Stimulated activated CD4-positive, alpha-beta T cell treated with anti-CD3 and anti-CD28 coated beads, TNF-alpha, amount 100 ng/mL, for 48 hours (primary cell): ENCODE measurements around the gene MTX3.
A peak's percentile ranks its signal among the peaks of the same experiment; 100 is the strongest.

Experiments used
- DNase-seq, 3 donors: peaks; one replicate each; pipeline ENCODE4 v3.0.0-alpha.2; 2020; ENCODE audit warnings: low read depth in 3 of 3

MTX3 gene

DNA sequence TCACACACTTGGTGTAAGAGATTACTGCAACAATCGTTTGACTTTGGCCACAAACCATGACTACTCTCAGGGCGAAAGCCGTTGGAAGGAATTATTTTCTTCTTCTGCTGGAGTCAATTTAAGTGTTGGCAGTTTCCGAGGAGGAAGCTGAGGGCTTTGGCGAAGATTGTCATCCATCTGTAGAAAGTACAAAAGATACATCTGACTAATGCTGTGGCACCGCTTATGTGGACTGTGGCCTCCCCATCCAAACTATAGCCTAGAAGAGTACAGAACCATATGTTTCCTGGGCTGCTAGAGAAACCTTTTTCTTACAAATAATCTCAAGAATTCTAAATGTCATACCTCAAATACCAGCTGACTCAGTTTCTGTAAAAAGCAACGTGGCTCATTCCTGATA lies 7.4 kb downstream of the MTX3 start:
- no peak for DNase-seq

DNA sequence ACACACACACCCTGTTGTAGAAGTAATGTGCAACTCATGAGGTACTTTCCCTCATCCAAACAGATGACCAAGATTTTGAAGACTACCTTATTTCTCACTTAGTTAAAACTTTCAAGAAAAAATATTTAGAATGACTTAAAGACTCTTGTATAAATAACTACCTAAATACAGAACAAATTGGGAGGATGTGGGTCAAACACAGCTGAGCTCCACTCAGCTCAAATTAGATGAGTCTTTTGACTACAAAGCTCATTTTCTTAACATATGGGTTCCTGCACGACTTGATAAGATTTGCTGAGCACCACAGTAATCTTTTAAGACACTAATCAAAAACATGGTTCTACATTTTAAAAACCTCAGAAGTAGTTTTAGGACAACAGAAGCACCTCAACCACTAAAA lies 8.9 kb downstream of the MTX3 start:
- DNase-seq: no peak

DNA sequence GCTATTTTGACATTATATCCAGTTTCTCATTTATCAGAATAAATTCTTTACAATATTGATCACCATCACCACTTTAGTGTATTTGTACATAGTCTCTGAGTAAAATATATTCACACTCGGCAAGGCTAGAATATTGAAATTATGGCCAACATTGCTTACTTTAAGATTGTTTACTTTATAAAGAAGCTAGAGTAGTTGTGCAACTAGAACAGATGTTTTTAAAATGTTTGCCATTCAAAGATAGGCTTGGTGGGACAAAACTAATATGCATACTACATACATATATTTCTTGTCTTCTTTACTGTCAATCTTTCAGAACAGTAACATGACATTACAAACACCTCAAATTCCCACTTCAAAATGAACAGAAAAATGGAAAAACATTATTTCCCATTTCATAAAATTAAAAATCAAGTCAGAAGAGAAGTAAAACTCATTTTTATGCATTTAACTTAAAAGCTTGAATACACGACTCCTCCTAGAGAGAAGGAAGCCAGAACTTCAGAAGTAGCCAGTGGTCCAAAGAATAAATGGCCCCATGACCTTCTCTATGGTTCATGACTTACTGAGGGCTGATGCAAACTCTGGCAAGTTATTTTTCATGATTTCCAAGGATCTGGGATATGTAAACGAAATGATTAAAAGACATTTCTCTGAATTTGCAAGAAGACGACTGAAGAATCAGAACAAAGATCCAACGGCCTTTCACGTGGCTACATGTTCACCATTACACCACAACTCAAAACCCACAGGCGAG lies 14.1 kb downstream of the MTX3 start:
- DNase-seq: no peak

DNA sequence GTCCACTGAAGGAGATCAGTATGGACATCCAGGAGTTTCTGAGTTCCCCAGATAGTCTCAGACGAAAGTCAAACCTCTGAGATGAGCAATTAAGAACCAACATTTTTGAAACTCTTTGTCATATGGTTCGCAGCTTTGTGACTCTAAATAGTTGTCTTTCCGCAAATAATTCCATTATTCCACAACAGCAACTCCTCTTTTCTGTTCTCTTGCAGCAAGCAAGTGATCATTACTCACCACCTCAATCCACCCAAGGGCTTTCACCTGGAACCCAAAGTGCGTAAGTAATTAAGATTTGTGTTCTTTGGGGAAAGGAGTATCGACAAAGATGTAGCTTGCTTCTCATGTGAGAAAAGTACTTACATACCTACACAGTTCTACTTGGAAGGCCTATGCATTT lies 15.6 kb downstream of the MTX3 start:
- no peak for DNase-seq

DNA sequence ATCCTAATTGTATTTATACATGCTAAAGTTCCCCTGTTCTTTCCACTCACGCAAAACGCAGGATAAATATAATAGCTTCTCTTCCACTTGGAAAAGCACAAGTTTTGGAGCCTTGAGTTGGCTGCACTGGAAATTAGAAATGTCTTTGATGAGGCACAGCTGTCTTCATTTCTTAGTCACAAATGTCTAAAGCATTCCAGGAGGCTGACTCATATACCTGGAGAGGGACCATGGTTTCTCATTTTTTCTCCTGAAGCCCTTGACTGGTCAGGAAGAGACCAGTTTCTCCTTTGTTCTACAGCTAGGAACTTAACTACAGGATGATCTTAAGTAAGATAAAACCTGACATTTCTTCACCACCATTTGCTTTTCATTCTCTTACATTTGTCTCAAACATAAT lies 16.2 kb downstream of the MTX3 start:
- no peak for DNase-seq

DNA sequence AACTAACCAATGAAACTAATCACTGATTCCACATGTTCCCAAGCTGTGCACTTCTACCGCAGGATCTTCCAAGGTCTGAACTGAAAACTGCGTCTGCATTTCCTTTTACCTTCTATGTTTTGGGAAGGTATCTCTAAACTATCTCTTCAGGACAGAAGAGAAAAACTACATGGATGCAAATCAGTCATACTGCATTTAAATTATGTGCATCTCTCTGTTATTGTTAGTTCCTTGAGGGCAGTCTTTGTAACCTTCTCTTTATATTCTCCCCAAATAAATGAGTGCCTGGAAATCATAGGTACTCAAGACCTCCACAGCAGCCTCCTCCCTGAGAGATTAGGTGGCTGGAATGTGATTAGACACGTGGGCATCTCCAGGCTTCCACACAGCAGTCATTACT lies 17.1 kb downstream of the MTX3 start:
- no peak for DNase-seq

DNA sequence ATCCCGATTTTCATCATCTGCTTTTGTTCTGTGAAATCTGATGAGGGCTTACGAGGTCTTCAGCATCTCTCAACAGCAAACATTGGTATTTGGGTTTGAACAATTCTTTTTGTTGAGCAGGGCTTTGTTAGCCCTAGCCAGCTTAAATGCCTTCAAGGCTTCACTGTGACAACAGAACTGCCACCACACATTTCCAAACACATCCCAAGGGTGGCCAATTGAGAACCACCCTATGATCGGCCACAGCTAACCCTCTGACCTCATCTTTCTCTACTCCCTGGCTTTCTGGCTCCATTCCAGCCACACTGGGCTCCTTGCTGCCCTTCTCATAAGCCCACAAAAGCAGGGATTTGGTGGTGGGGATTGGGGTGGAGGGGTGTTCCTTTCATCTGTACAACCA lies 17.6 kb downstream of the MTX3 start:
- no peak for DNase-seq

DNA sequence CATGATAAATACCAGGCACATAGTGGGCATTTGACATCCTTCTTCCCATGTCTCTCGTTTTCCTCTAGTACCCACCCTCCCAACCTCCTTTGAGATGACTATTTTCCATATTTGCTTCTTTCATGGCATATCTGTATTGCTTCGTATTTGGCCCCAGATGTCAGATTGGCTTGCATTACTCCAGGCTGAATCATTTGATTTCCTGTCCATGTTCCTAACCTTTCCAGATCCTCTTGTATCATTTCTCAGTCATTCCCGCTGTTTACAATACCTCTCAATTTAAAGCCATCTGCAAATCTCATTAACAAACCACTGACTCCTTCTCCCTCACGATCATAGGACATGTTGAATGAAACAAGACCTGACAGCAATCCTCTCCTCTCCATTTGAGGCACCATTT lies 19.9 kb downstream of the MTX3 start:
- DNase-seq: no peak

DNA sequence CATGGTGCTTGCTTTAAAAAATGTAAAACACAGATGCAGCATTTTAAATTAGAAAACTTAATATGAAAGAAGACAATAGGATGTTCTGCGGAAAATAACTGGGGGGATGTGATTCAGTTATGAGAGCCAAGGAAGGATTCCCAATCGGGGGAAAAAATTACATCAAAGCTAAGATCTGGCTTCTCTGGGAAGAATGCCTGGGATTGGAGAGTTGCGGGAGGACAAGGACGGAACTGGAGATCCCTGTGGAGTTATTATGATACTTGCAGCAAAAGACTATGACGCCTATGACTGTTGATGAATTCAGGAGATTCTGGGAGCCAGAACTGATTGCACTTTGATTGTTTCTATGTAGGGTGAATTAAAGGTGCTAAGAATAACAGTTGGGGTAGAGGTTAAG lies 24.6 kb downstream of the MTX3 start:
- DNase-seq: no peak

DNA sequence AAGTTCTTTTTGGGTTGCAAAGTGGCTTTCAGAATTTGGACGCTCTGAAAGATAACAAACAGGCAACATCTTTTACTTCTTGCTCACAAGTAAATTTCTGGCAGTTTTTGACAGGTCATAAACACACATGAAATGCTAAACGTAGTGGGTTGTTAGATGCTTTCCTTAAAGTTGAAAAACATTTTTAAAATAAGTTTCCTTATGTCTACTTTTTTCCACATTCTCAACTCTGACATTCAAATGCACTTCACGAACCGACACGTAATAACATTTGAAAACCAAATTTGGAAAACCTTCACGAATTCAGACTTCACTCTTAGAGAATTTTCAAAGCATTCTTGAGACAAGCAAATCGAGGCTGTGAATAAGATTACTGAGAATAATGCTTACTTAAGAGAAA lies 26.9 kb downstream of the MTX3 start:
- DNase-seq: no peak

DNA sequence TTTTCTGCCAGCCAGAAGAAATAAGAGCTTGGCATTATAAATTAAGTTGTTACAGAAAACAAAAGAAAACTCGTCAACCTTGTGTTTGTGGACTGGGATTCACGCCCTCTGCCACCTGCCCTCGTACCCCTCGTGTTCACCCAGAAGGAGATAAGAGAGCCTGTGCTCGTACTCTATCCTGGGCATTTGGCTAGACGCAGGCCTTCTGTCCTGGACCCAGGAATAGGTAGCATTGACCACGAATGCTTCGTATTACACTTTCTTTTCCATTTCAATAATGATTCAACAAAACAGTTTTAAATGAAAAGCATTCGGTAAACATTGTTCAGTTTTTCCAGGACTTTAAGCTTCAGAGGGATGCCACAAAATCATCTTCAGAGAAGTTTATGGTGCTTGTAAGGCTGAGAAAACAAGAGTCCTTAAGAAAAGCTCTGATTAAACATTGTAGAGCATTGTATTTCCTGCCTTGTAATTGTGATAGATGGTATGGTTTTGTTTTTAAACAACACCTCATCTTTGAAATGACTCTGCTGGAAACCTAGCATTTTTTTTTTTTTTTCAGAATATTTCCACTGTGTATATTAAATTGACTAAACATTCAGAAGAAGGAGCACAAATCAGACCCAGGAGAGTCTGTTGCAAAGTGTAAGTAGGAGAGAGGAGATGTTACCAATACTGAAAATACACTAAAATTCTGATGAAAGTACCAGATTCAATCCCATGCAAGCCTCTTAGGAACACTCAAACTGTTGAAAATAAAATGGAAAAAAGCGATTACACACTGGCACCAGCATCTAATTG lies 27.6 kb downstream of the MTX3 start:
- no peak for DNase-seq

DNA sequence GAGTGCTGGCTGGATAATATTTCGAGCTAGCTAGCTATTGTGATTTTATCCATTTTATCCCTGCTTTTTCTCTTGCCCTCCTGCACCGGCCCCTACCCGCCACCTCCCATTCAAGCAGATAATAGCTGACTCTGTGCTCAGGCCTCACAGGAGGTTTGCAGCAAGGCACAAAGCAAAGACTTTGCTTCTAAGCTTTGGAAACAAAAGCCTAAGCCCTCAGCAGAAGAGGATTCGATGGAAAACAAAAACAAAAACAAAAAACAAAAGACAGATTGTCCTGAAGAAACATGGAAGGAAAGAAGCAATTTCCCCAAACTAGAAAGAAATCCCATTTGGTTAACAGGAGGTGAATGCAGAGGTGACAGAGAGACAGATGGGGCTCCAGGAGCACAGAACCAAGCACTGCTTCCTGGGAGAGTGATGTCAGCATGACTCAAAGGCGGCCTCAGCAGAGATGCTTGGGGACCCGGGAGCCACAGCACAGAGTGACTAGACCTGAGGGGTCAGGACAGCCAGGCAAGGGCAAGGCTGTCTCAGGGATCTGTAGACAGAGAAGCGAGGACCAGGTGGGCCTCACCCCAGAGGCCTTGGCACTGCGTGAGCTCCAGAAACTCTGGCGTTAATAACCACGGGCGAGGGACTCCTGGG lies 28.4 kb downstream of the MTX3 start:
- DNase-seq: peak; percentile 31 to 53 (median 49)

DNA sequence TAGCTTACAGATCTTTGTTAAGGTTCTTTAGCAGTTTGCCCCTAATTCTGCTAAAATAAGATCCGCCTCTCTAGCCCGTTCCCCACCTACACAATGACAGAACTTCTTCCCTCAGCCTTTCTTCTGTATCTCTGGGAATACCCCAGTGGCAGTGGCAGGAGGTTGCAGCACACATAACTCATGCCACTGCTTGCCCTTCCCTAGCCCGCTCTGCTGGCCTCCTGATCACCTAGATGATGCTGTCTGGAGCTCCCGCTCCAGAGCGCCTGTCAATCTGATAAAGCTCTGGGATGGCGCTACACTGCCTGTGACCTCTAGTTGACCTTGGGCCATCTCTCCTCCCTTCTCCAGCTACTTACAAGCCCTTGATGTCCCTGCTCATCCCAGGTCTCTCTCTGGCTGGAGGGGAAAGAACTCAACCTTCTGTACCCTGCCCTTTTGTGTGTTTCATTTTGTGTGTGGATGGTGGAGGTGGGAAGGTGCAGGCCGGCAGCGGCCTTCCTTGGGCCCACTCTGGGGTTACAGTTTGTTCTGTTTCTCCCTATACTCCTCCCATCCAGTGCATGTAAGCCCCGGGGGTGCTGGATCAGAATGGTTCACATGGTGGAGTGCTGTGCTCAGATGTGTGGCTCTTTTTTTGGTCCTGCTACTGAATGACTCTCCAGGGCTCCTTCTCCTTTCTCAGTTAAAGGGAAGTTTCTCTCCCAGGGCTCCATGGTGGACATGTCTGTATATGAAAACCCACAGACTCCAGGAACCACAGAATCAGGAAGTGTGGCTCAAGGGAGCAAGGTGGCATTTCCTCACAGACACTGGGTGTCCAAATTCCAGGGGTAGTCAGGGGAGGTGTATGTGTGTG lies 29.1 kb downstream of the MTX3 start:
- no peak for DNase-seq

DNA sequence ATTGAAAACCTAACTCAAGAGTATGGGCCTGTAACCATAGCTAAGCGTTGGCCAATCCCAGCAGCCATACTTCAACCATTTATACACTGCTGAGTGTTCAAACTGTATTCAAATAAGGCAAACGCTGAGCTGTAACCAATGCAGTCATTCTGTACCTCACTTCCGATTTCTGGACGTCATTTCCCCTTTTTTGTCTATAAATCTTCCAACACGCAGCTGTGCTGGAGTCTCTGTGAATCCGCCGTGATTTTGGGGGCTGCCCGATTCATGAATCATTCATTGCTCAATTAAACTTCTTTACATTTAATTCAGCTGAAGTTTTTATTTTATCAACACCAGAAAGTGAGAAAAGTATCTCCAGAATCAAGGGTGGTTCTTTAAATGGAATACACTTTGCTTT lies 31.7 kb downstream of the MTX3 start:
- DNase-seq: no peak

DNA sequence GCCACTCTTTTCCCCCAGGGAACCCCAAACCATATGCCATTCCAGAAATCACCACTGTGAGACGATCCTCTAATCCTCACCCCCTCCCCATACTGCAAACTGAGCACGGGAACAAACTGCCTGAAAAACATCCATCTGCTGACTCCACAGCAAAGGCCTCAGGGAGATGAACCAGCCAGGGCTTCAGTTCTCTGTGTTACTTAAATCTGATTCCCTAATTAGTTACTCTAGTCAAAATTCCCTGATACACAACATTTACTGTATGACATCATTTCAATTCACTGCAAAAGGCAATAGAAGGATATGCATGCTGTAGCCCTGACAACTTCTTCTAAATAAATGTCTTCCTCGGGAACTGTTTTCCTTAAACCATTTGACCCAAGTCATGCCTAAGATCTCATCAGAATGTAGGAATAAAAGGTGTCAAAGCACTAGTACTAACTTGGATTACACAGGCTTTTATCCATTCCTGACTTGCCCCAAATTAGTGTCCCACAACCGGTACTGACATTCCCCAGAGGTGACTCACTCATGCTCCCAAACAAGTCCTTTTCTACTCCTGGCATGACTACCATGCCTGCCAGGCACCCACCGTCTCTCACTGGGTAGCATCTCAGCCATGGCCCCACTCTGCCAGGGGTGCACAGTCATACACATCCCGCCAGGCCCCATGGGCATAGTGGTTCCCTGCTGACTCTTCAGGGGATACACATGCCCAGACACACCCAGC lies 35.0 kb downstream of the MTX3 start:
- DNase-seq: no peak

DNA sequence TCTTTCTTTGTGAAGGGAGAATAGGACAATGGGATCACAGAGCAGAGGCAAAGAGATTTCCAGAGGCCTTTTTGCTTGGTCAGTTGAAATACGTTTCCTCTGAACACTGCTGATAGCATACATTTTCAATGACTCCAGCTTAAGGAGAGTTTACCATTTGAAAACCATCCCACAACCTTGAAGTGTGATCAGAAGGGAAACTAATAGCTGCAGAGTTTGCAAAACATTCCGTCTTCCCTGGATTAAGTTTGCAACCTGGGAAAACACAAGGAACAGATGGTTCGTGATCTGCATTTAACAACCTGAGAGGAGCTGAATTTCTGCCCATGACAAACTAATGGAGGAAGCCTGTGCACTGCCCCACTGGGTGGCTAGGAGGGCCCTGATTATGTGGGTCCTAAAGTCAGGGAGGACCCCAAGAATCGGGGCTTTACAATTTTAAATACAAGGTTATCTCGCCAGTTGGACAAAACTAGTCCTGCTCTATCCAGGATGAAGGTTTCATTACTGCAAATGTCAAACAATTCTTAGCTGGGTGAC lies 35.6 kb downstream of the MTX3 start:
- no peak for DNase-seq

DNA sequence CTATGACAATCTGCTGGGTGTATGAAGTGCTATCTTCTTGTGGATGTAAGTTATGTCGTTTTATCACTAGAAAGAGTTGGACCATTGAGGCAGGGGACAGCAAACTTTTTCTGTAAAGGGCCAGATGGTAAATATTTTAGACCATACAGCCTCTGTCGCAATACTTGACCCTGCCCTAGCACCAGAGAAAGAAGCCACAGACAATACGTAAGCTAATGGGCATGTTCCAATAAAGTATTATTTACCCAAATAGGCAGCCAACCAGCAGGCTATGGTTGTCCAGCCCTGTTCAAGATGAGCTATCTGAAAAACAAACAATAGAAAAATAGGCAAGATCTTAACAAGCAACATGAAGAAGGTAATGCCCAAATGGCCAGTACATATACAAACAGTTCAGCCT lies 36.4 kb downstream of the MTX3 start:
- DNase-seq: no peak

DNA sequence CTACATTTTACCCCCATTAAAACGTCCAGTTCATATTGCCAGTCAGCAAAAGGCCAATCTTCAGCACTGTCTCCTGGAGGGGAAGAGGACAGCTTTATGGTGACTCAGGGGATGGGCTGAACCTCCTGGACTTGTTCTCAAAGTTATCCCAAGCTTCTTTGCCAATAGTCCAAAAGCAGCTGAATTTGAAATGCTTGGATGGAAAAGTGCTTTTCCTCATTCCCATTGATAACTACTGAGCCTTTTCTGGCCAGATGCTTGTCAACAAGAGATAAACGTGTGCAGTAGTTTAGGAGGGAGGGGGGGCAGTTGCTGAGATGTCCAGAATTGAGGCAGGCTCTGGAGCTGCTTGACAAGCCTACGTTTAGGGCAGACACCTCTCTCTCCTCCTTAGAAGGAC lies 43.5 kb downstream of the MTX3 start:
- no peak for DNase-seq

DNA sequence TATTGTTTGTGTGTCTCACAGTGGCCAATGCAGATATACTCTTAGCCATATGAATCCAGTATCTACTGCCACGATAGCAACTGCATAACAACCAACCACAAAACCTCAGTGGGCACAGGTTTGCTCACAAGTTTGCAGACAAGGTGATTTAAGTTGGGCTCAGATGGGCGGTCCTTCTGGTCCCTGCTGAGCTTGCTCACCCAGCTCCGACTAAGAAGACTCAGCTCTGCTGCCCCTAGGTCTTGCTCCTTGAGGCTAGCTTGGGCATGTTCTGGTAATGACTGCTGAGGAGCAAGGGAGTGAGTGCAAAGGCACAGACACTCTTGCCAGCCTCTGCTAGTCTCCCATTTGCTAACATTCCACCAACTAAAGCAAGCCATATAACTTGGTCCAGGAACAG lies 52.6 kb downstream of the MTX3 start:
- peak in 1 of 3 donors; percentile 8 for DNase-seq

DNA sequence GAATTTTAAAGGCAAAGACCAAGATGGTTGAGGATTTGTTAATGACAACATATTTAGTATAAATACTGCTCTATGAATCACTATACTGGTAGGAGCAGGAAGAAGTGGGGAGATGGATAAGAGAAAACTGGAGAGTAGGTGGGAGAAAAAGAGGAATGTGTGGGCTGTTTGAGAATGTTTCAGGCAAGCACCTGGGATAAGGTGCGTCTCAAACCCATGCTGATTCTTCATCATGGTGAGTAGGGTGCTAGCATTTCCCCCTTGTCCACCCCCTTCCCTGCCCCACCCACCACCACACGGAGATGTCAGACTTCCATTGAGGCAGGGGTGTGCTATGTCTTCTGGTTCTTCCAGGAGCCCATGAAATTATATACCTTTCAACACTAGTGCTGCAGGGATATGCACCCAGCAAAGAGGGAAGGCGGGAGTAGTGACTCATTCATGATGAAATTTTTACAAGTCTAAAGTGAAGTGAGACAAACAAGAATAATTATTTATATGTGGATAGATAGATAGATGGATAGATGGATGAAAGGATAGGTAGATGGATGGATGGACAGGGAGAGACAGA lies 54.3 kb downstream of the MTX3 start:
- DNase-seq: no peak
